Measurements from ENCODE around the gene NELFB. TPM values are rescaled to one million over a fixed set of nuclear protein-coding genes. Genes with fewer than 3 reads are reported as not detected.
A peak's percentile ranks its signal among the peaks of the same experiment; 100 is the strongest.

NELFB gene
- total and polyA plus RNA-seq, 5 donors, result 33.8 to 38.6 (median 35.6) TPM

DNA sequence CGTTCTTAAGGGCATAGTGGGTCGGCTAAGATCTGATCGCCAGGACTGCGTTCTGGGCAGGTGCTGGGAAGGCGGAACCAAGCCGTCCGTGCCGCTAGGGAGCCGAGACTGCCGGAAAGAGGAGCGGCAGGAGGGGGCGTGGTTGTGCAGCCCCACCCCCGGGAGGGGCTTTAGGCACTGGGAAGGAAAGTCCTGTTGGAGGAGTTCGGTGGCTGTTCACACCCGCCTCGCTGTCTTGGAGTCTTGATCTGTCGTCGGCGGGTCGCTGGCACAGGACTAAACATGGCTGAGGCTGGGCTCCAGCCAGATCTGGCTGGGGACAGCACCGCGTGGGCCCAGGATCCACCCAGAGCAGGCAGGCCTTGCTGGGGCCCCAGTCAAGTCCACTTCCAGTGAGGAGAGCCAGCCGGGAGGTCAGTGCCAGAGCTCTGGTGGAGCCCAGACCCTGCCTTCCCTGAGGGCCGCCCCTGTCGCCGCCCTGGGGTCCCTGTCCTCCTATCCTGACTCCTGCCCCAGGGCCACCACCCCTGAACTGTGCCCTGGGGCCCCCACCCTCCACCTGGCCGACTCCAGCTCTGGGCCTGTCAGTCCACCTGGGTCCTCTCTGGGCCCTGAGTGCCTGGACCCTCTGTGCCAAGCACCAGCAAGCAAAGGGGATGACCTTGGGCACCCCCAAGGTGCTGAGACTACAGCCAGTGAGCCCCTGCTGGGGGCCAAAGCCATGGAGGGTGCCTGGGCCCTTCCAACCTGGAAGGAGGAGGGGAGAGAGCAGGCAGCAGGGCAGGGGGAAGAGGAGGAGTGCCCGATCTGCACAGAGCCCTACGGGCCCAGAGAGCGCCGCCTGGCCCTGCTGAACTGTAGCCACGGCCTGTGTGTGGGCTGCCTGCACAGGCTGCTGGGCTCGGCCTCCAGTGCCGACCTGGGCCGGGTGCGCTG, 37.6 kb upstream of the NELFB start:
- Histone ChIP-seq H3K27ac (ENCODE audit: low read length) (no peak overlapping the region), H3K4me1 (ENCODE audit: control insufficient read depth, insufficient read depth, low read length) (peaks cover under 1% of the 10 kb centered on the region), H3K4me3 (ENCODE audit: low read length) (no peak overlapping the region), H3K27me3 (ENCODE audit: control insufficient read depth, insufficient read depth) (no peaks in the 10 kb centered on the region), H3K9me3 (ENCODE audit: control insufficient read depth, low read length) (no peaks in the 10 kb centered on the region)
- intact Hi-C loops (cut with DNase I), result no loop called here
- ATAC-seq (peak; percentile 33 to 56), DNase-seq (peak; percentile 75 to 89 (median 88))
- 59% methylated on average over 36 of the region's 36 CpGs for WGBS

DNA sequence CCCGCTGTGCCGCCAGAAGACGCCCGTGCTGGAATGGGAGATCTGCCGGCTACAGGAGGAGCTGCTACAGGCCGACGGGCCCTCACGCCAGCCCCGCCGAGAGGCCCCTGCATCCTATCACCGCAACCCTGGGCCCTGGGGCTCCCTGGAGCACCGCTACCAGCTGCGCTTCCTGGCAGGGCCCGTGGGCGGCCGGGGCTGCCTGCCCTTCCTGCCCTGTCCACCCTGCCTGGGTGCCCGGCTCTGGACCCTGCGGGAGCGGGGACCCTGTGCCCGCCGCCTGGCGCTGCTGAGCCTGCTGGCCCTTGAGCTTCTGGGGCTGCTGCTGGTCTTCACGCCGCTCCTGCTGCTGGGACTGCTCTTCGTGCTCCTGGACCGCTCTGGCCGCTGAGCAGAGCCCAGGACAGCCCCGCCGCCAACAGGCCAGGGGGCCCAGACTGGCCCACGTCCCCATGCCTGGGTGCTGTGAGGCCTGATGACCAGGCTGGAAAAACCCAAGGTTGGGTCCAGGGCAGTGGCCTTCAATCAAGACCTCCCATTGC, 36.8 kb upstream of the NELFB start:
- 89% methylated on average over 30 of the region's 30 CpGs for WGBS
- Histone ChIP-seq H3K27ac (ENCODE audit: low read length) (no peak overlapping the region), H3K9me3 (ENCODE audit: control insufficient read depth, low read length) (no peaks in the 10 kb centered on the region), H3K27me3 (ENCODE audit: control insufficient read depth, insufficient read depth) (no peaks in the 10 kb centered on the region), H3K4me3 (ENCODE audit: low read length) (no peak overlapping the region), H3K4me1 (ENCODE audit: control insufficient read depth, insufficient read depth, low read length) (peaks cover 5% of the 10 kb centered on the region)
- intact Hi-C loops (cut with DNase I), result no loop called here
- ATAC-seq, result no peak
- DNase-seq, result peak in 1 of 3 donors; percentile 55

DNA sequence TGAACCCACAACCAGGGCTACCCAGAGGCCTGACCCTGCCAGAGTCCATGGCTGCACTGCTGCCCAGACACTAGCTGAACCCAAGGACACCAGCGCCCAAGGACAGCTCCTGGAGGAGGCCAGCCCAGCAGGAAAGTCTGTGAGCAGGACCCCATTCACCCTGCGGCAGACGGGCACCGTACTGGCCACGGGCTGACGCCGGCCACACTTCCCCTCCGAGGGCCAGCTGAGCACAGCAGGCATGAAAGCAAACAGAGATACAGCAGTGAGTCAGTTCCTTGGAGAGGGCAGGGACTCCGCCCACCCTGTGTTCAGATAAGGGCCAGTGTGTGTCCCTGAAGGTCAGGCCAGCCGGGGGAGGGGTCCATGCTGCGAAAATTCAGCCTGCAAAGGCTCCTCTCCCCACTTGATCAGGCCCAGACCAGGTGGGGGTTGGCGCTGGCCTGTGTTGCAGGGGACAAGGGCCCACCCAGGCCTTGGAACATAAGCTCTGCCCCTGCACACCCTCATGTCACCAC, 36.3 kb upstream of the NELFB start:
- intact Hi-C loops (cut with DNase I), result no loop called here
- H3K4me3 ChIP-seq (ENCODE audit: low read length), result no peak overlapping the region
- no peak overlapping the region for H3K27ac ChIP-seq (ENCODE audit: low read length)
- WGBS, result 35% methylated on average over 12 of the region's 12 CpGs
- DNase-seq (peak in 2 of 3 donors; percentile 60 to 76), ATAC-seq (no peak)
- no peaks in the 10 kb centered on the region for H3K9me3 ChIP-seq (ENCODE audit: control insufficient read depth, low read length)
- H3K4me1 ChIP-seq (ENCODE audit: control insufficient read depth, insufficient read depth, low read length), result peaks cover 5% of the 10 kb centered on the region
- H3K27me3 ChIP-seq (ENCODE audit: control insufficient read depth, insufficient read depth), result no peaks in the 10 kb centered on the region

DNA sequence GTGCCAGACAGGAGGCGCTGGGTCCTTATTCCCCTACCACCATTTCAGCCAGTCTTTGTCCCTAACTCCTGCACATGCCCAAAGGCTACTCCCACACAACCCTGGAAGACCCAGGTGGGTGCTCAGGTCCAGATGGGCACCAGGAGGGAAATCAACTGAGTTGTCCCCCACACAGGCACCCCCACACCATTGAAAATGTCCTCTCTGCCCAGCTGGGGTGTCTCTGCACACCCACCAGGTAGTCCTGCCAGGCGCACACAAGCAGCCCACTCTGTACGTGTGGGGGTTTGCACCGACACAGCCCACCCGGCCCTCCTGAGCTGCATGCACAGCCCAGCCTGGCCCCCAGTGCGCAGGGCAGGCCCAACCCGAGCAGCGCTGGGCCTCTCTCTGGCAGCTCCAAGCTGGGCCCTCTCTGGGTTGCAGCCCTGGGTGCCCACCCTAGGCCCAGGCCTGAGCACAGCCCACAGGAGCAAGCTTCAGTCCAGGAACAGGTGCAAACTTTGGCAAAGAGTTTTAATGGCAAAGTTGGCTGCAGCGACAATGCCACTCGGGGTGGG, 35.3 kb upstream of the NELFB start:
- intact Hi-C loops (cut with DNase I), result no loop called here
- H3K27me3 ChIP-seq (ENCODE audit: control insufficient read depth, insufficient read depth), result no peaks in the 10 kb centered on the region
- H3K4me1 ChIP-seq (ENCODE audit: control insufficient read depth, insufficient read depth, low read length), result peaks cover 5% of the 10 kb centered on the region
- 89% methylated on average over 10 of the region's 10 CpGs for WGBS
- H3K9me3 ChIP-seq (ENCODE audit: control insufficient read depth, low read length), result no peaks in the 10 kb centered on the region
- DNase-seq, result peak in 1 of 3 donors; percentile 52
- ATAC-seq, result no peak
- no peak overlapping the region for H3K27ac ChIP-seq (ENCODE audit: low read length)
- H3K4me3 ChIP-seq (ENCODE audit: low read length), result no peak overlapping the region

DNA sequence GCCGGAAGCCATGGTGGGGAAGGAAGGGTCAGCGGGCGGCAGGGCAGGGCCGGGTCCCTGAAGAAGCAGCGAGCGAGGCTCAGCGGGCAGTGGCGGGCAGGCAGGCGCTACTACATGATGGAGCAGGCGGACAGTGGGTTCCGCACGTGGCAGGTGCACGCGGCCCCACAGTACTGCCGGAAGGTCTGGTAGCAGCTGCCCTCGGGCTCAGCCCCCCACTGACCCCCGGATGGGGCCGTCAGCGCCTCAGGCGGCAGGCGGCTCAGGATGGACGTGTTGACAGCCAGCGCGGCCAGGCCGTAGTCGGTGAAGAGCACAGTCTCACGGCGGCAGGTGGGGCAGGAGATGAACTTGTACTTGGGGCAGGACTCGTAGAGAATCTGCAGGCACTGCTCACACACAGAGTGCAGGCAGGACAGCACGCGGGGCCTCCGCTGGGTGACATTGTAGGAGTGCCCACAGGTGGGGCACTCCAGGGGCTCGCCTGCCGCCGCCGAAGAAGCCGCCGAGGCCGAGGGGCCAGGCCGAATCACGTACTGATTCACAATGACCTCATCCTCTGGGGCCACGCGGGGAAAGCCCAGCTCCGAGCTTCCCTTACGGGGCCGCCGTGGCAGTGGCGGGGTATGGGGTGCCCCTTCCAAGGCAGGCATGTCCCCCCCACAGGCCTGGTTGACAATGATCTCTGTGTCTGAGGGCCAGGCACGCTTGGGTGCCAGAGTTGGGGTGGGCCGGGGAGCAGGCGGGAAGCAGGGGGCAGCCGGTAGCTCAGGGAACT, 34.6 kb upstream of the NELFB start:
- ATAC-seq, result no peak
- Histone ChIP-seq H3K4me3 (ENCODE audit: low read length) (no peak overlapping the region), H3K9me3 (ENCODE audit: control insufficient read depth, low read length) (no peaks in the 10 kb centered on the region), H3K27ac (ENCODE audit: low read length) (no peak overlapping the region), H3K4me1 (ENCODE audit: control insufficient read depth, insufficient read depth, low read length) (peaks cover 5% of the 10 kb centered on the region), H3K27me3 (ENCODE audit: control insufficient read depth, insufficient read depth) (no peaks in the 10 kb centered on the region)
- intact Hi-C loops (cut with DNase I), result no loop called here
- WGBS, result 72% methylated on average over 52 of the region's 52 CpGs
- peak in 1 of 3 donors; percentile 64 for DNase-seq

DNA sequence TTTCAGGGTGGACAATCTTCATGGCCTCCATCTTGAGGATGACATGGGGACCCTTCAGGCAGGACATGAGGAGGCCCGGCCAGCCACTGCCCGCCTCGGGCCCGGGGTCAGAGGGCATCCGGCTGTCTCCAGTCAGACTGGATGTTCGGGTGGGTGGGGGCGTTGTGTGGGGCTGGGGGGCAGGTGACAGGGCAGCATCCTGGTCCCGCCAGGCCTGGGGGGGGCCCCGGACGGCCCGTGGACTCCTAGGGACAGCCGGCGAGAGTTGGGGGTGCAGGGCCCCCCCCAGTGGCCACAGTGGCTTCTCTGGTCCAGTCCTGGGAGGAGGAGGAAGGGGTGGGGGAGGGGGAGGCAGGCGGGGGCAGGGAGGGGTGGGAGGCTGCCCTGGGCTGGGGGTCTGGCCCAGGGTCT, 34.0 kb upstream of the NELFB start:
- Histone ChIP-seq H3K27ac (ENCODE audit: low read length) (no peak overlapping the region), H3K27me3 (ENCODE audit: control insufficient read depth, insufficient read depth) (no peaks in the 10 kb centered on the region), H3K9me3 (ENCODE audit: control insufficient read depth, low read length) (no peaks in the 10 kb centered on the region), H3K4me1 (ENCODE audit: control insufficient read depth, insufficient read depth, low read length) (peaks cover 5% of the 10 kb centered on the region), H3K4me3 (ENCODE audit: low read length) (peak overlapping the region; percentile 61)
- no peak for ATAC-seq
- intact Hi-C loops (cut with DNase I), result no loop called here
- 69% methylated on average over 14 of the region's 14 CpGs for WGBS
- DNase-seq, result peak in 1 of 3 donors; percentile 69

DNA sequence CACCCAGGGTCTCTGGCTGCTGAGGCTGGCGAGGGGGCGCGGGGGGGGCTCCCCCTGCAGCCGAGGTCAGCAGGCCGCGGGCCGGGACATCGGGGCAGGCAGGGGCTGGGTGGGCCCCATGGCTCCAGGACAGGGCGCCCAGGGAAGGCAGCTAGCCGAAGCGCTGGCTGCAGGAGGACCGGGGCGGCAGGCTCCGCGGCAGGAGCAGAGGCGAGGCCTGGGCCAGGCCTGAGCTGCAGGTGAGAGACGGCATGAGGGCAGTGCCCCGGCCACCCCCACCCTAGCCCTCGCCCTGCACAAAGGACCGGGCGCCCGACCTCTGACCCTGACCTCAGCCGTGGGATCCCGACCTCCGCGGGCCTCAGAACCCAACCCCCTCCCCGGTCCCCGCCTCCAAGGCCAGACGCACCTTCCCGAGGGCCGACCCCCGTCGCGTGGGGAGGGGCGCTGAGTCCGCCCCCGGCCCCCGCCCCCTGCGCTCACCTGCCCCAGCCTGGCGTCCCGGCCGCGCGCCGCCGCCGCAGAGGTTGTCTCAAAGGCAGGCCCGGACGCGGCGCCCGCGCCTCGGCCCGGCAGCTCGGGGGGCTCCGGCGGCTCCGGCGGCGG, 33.5 kb upstream of the NELFB start:
- peak overlapping the region; percentile 61 for H3K4me3 ChIP-seq (ENCODE audit: low read length)
- intact Hi-C loops (cut with DNase I), result no loop called here
- no peak overlapping the region for H3K27ac ChIP-seq (ENCODE audit: low read length)
- ATAC-seq, result no peak
- no peaks in the 10 kb centered on the region for H3K27me3 ChIP-seq (ENCODE audit: control insufficient read depth, insufficient read depth)
- WGBS, result 7% methylated on average over 61 of the region's 61 CpGs
- H3K4me1 ChIP-seq (ENCODE audit: control insufficient read depth, insufficient read depth, low read length), result peaks cover 5% of the 10 kb centered on the region
- peak in 1 of 3 donors; percentile 71 for DNase-seq
- H3K9me3 ChIP-seq (ENCODE audit: control insufficient read depth, low read length), result no peaks in the 10 kb centered on the region

DNA sequence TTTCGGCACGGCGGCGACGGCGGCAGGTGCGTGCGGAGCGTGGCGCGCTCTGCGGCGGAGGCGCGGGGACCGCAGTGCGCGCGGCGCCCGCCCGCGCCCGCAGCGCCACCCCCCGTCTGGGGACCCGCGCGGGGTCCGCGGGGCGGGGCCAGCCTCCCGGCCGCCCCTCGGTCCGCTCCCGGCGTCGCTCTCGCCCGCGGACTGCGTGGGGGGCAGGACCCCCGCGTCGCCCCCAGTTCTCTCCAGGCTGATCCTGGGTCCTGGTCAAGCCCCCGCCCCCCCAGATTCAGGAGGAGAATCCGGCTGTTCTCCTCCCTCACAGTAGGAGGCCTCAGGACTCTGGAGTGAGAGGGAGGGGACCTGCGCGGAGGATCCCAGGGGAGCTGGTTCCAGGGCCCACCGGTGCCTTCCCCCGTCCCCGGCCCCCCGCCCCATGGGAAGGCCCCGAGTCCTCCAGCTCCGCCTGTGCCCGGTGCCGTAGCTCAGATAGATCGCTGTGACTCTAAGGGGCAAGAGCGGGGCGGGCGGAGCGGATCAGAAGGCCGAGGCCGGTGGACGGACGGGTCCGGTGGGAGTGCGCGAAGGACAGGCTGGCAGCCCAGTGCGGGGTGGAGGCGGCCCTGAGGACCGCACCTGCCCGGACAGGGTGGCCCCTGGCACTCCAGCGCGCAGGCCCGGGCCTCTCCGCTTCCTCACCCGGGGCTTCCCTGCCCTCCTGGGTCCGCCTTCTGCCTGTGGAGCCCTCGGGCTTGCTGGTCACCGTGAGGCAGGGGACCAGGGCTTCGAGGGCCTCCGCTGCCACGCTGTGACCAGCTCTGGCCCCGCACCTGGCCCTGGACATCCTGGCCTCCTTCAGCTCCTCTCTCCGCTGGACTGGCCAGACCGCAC, 32.7 kb upstream of the NELFB start, which contains the start of gene RNF208:
RNF208 (minus strand) TSS at position 51 of the 888 bp plus-strand sequence. CDS start 1,028 bp downstream, outside the sequence.
- WGBS, result 4% methylated on average over 88 of the region's 88 CpGs
- ATAC-seq (peak; percentile 1 to 6), DNase-seq (peak in 1 of 3 donors; percentile 79)
- H3K4me3 ChIP-seq (ENCODE audit: low read length), result peak within 1 kb of the TSS; percentile 61
- intact Hi-C loops (cut with DNase I), result no loop called here
- peaks cover 5% of the 10 kb centered on the region for H3K4me1 ChIP-seq (ENCODE audit: control insufficient read depth, insufficient read depth, low read length)
- H3K9me3 ChIP-seq (ENCODE audit: control insufficient read depth, low read length), result no peaks in the 10 kb centered on the region
- no peaks in the 10 kb centered on the region for H3K27me3 ChIP-seq (ENCODE audit: control insufficient read depth, insufficient read depth)
- peak within 1 kb of the TSS; percentile 46 for H3K27ac ChIP-seq (ENCODE audit: low read length)

DNA sequence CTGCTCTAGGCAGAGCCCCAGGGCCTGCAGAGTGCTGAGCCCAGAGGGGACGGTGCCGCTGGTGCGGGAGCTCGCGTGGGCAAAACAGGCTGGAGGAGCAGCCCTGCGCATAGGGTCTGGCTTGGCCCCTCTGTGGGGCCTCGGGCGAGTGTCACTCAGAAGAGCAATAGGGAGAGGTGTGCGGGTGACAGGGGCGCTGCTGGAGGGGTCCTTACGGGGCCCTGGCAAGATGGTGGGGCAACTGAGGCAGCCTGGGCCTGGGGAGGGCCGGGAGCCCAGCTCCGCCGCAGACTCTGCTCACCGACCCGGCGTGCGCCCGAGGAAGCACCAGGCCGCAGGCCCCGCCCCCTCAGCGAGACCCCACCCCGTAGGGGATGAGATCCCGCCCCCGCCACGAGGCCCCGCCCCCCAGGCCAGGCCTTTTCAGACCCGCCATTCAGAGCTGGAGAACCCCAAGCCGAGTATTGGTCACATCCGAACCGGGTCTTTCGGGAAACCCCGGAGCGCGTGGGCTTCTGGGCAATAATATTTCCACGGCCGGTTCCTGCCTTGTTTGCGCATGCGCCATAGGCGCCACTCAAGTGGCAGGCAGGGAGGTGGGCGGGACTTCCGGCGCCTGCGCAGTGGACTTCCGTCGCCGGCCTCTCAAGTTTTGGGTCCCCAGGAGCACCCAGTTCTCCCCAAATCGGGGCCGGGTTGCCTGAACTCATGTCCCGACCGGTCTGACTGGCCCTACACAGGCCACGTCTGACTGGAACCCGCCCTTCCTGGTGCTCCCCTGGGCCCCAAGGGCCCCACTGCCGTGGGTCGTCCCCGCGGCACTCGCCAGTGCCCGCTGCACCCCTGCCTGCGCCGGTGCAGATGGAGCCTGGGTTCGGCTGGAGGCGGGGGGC, 31.8 kb upstream of the NELFB start:
- Histone ChIP-seq H3K4me1 (ENCODE audit: control insufficient read depth, insufficient read depth, low read length) (peaks cover 5% of the 10 kb centered on the region), H3K27ac (ENCODE audit: low read length) (peak overlapping the region; percentile 61), H3K4me3 (ENCODE audit: low read length) (peak overlapping the region; percentile 61), H3K27me3 (ENCODE audit: control insufficient read depth, insufficient read depth) (no peaks in the 10 kb centered on the region), H3K9me3 (ENCODE audit: control insufficient read depth, low read length) (no peaks in the 10 kb centered on the region)
- intact Hi-C loops (cut with DNase I), result no loop called here
- peak; percentile 98 to 99 (median 99) for DNase-seq
- 2% methylated on average over 63 of the region's 63 CpGs for WGBS
- ATAC-seq, result peak; percentile 92 to 93
